K562 treated with DMSO at 1 percent for 48 hours (cell line): ENCODE results near the gene SMG1. TPM values are rescaled to one million over a fixed set of nuclear protein-coding genes. Genes with fewer than 3 reads are reported as not detected.

Experiments
- total RNA-seq: library from RNA; unstranded; fragments of 300-600 nt; gene quantifications from 2 replicates; pipeline ENCODE4 v1.2.3, GENCODE V29; 2022; ENCODE audit warnings: low replicate concordance; ENCODE audit errors: extremely low read depth

SMG1 gene
- not detected in 2 replicates for total RNA-seq

DNA sequence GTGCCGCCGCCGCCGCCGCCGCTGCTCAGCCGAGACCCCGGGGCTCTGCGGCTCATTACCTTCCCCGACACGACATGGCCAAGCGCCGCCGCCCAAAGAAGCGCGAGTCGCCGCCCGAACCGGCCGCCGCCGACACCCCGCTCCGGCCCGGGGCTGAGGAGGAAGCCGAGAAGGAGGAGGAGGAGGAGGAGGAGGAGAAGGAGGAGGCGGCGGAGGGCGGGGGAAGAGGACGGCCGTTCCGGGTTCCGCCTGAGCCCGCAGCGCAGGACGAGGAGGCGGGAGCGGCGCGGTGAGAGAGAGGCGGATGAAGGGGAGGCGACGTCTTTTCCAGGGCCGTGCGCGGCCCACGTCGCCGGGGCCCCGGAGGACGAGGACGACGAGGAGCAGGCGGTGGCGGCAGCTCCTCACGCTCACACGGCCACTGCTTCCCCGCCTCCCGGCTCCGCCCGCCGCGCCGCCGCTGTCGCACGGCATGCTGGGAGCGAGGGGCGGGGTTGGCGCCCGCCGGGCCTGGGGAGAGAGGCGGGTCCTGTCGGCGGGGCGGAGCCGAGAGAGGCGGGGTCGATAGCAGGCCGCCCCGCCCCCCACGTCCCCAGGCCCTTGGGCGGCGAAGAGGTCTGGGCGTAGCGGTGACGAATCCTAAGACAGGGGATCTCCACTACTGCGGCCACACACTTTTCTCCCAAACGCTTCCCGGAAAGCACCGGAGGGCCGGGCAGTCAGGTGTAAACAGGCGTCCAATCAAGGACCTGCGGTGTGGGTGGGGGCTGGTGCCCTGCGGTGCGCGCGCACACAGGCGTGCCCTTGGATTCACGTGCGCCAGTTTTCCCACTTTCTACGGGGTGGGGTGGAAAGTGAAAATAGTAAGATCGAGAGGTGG is at the start of gene SMG1:
TSS of gene SMG1 (minus strand) at position 423 of the 880 bp plus-strand sequence. CDS start at position 56, 367 bp downstream.

DNA sequence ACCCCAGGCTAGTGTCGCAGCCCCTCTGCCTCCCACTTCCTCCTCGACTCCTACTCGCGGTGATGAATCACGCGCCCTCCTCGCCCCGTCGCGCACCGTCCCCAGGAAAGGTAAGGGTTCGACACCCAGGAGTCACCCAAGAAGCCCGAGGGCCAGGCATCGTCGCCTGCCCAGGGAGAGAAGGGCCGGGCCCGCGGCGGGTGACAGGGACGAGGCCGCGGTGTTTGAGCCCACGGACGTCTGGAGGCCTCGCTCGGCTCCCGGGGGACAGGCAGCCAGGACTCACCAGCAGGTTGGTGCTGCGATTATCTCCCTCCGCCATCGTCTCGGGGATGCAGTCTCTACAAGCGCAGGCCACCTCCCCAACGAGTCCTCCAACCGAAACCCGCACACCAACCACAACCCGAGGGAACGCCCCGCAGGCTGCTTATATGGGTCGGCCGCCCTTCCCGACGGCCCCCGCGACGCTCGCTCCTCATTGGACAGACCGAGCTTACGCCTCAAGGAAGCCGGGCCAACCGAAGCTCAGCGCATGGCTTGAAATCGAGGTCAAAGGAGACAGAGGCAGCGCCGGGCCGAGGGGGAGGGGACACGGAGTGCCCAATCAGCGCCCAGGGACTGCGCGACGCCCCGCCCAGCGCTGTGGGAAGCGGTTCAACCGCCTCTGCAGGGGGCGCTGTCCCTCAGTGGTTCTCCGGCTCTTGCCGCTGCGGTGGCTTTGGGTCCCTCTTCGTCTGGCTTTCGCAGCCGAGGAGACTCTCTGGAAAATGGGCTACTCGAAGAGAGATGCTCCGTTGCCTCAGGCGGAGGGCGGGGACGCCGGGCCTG is 124.8 kb downstream of the SMG1 start, which contains the start of gene ARL6IP1:
TSS of gene ARL6IP1 (minus strand) at position 405 of the 828 bp plus-strand sequence. CDS start at position 322, 83 bp downstream.

DNA sequence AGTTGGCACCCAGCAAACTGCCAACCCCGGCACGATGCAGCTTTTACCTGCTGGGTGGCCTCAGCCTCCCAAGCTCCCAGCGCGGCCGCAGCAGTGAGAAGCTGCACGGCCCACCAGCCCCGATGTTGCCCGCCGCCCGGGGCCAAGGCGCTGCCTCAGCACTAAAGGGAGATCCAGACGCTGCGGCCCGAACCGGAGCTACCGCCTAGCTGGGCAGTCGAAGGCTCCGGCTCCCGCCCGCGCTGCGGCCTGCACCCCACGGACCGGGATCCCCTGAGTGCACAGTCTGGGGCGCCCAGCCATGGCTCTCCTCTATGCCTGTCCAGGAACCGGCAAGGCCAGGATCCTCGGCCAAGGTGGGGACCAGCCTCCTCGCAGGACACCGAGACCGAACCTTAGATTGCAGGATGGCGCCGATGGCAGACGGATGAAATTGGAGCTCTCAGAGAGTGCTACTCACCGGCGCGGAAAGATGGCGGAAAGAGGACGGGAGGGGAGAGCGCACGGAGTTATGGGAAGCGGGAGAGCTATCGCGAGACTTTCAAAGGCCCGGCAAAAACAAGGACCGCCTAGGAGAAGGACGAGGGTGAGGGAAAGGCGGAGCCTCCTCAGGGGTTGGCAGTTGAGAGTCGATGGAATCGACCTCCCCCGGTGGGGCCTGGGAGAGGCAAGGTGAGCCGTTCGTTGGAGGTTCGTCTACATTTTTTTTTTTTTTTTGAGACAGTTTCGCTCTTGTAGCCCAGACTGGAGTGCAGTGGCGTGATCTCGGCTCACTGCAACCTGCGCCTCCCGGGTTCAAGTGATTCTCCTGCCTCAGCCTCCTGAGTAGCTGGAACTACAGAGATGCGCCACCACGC is 136.1 kb downstream of the SMG1 start, which contains the start of gene RPS15A:
TSS of gene RPS15A (minus strand) at position 485 of the 857 bp plus-strand sequence. CDS start 1,221 bp downstream, outside the sequence.

Other genes with a start within 250 kb of the SMG1 start
- 1,223 and 4,685 TPM in 2 replicates for gene RPS15A, start 136.1 kb downstream of the SMG1 start, total RNA-seq
- gene ARL6IP1, start 124.9 kb downstream of the SMG1 start, total RNA-seq = not detected in 2 replicates
- gene TMC7, start 57.5 kb upstream of the SMG1 start, total RNA-seq = not detected in 2 replicates
- not detected in 2 replicates for gene COQ7, start 141.2 kb upstream of the SMG1 start, total RNA-seq
- not detected in 2 replicates for gene ITPRIPL2, start 187.6 kb upstream of the SMG1 start, total RNA-seq
- not detected in 2 replicates for gene SYT17, start 241.8 kb upstream of the SMG1 start, total RNA-seq